Activated naive CD4-positive, alpha-beta T cell treated with anti-CD3 and anti-CD28 coated beads, Interleukin-2, amount 10 ng/mL, durations not matched to agents 5 hours and 36 hours (primary cell): ENCODE data around the gene NEUROD4. TPM values are rescaled to one million over a fixed set of nuclear protein-coding genes. Genes with fewer than 3 reads are reported as not detected.

Source experiments
- total RNA-seq, 2 experiments: library from RNA; stranded (reverse); gene quantifications; one replicate each; pipeline ENCODE4 v1.2.3, GENCODE V29; 2021

Gene NEUROD4, protein sequence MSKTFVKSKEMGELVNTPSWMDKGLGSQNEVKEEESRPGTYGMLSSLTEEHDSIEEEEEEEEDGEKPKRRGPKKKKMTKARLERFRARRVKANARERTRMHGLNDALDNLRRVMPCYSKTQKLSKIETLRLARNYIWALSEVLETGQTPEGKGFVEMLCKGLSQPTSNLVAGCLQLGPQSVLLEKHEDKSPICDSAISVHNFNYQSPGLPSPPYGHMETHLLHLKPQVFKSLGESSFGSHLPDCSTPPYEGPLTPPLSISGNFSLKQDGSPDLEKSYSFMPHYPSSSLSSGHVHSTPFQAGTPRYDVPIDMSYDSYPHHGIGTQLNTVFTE
- not detected for total RNA-seq

DNA sequence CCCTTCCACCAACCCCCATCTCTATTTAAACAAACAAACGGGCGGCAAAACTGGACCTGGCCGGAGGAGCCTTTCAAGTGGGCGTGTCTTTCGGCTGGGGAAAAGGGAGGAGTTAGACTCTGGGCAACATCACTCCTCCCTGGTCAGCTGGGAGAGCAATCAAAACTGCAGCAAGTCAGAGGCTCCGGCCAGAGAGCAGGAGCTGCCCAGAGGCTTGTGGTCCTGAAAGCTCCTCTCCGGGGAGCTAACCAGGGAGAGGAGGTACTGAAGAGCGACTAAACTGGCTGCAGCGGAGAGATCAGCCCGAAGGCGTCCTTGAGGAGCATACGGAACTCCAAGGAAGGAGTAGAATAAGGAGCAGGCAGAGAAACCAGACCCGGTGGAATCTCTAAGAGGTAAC is at the start of gene NEUROD4:
Gene NEUROD4, plus strand, starts transcription at position 191 of the 400 bp plus-strand sequence. CDS start 6,466 bp downstream, outside the sequence.

DNA sequence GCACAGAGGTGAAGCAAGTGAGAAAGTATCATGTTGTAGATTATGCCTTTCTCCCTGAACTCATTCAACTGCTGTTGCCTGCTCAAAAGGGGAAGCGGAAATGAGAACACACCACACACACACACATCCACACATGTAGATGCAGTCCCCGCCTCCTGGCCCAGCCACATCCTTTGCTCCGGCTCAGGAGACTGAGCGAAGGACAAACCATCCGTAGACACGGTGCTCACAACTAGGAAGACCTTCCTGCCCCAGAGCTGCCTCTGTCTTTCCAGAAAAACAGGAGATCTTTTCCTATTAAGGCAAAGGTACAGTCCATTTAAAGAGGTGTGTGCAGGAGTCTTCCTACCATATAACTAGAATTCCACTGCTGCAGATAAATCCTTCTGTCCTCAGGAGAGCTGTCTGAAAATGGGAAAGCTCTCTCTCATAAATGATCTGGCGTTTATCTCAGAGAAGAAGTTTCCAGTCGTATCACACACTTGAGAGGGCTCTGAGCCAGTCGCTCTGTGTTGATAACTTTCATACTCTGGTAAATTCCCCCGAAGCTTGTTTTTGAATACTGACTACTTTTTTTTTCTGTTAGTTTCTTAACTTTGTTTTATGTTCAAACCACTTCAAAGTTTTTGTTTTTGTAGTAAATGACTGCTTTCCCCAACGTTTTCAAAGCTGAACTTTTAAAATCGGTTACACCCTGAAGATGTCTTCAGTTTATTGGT is 35.0 kb upstream of the NEUROD4 start, which contains the start of gene TESPA1:
Gene TESPA1, minus strand, starts transcription at position 105 of the 719 bp plus-strand sequence. CDS start 10,200 bp downstream, outside the sequence.

Other genes with a start within 250 kb of the NEUROD4 start
- gene MUCL1, start 165.5 kb upstream of the NEUROD4 start, total RNA-seq: not detected
- gene TESPA1, start 35.2 kb upstream of the NEUROD4 start, total RNA-seq: 100 to 1,000 TPM; 123 to 129 TPM
- not detected for gene OR9K2, start 106.4 kb downstream of the NEUROD4 start, total RNA-seq
- not detected for gene OR10A7, start 201.1 kb downstream of the NEUROD4 start, total RNA-seq
- gene OR6C74, start 224.6 kb downstream of the NEUROD4 start, total RNA-seq: not detected